Measurements from ENCODE around the gene SNAI1. TPM values are rescaled to one million over a fixed set of nuclear protein-coding genes. Genes with fewer than 3 reads are reported as not detected.

The SNAI1 gene
- total and polyA plus RNA-seq, 8 donors, result 0.31 to 2.9 (median 0.98) TPM

- TF ChIP-seq CTCF (IDR thresholded peaks at IDR 0.05), result peak; percentile 97 to 99 (median 98)
- Histone ChIP-seq H3K4me3 (peak overlapping the region in 1 of 4 donors; percentile 20), H3K9me3 (no peaks in the 10 kb centered on the region), H3K4me1 (peaks cover 0 to 7% (median 4%) of the 10 kb centered on the region in 3 donors), H3K36me3 (no peaks in the 10 kb centered on the region), H3K27ac (no peak overlapping the region), H3K27me3 (no peaks in the 10 kb centered on the region)
- no peak for FAIRE-seq
- DNase-seq, result peak in 4 of 6 donors; percentile 55 to 86 (median 66)
- intact Hi-C loops (cut with DNase I), result no loop called here
- WGBS, 2 donors, result 25 to 29% methylated on average over 26 to 37 of the region's 37 CpGs
- peak; percentile 26 to 67 (median 62) for ATAC-seq
Observed at GRCh38 chr20:49979030-49979832, 3.5 kb upstream of the SNAI1 start.

GRCh38 chr20:49980140-49981008 lies 2.4 kb upstream of the SNAI1 start:
- ATAC-seq, result no peak
- WGBS, 2 donors, result 82 to 87% methylated on average over 11 of the region's 11 CpGs
- intact Hi-C loops (cut with DNase I), result loop anchor here in 2 of 3 donors (5.0 to 10.0 kb wide), 3 partner anchors 87 to 194 kb away; partner anchors contain the start of gene PEDS1 (in 1 of the 2)
- H3K36me3 ChIP-seq, result no peaks in the 10 kb centered on the region
- H3K4me3 ChIP-seq, result no peak overlapping the region
- FAIRE-seq, result no peak
- no peaks in the 10 kb centered on the region for H3K27me3 ChIP-seq
- peaks cover 0 to 7% (median 4%) of the 10 kb centered on the region in 3 donors for H3K4me1 ChIP-seq
- no peak for TF ChIP-seq CTCF (IDR thresholded peaks at IDR 0.05)
- H3K9me3 ChIP-seq, result no peaks in the 10 kb centered on the region
- no peak overlapping the region for H3K27ac ChIP-seq
- no peak for DNase-seq

- TF ChIP-seq CTCF (IDR thresholded peaks at IDR 0.05), result no peak
- Histone ChIP-seq H3K36me3 (no peaks in the 10 kb centered on the region), H3K27ac (no peak overlapping the region), H3K9me3 (no peaks in the 10 kb centered on the region), H3K4me1 (peaks cover 0 to 7% (median 4%) of the 10 kb centered on the region in 3 donors), H3K27me3 (no peaks in the 10 kb centered on the region), H3K4me3 (no peak overlapping the region)
- no peak for FAIRE-seq
- no peak for ATAC-seq
- intact Hi-C loops (cut with DNase I), result loop anchor here in 2 of 3 donors (5.0 to 10.0 kb wide), 3 partner anchors 86 to 193 kb away; partner anchors contain the start of gene PEDS1 (in 1 of the 2)
- no peak for DNase-seq
- 83 to 89% methylated on average over 23 of the region's 23 CpGs for WGBS, 2 donors
Observed at GRCh38 chr20:49981218-49982071, 1.3 kb upstream of the SNAI1 start.

GRCh38 chr20:49982072-49982345 lies 771 bp upstream of the SNAI1 start:
- Histone ChIP-seq H3K4me1 (peaks cover 0 to 7% (median 4%) of the 10 kb centered on the region in 3 donors), H3K27ac (no peak overlapping the region), H3K27me3 (no peaks in the 10 kb centered on the region), H3K36me3 (no peaks in the 10 kb centered on the region), H3K9me3 (no peaks in the 10 kb centered on the region), H3K4me3 (peak overlapping the region in 2 of 4 donors; percentile 33 to 48)
- intact Hi-C loops (cut with DNase I), result loop anchor here in 2 of 3 donors (5.0 to 10.0 kb wide), 3 partner anchors 85 to 193 kb away; partner anchors contain the start of gene PEDS1 (in 1 of the 2)
- TF ChIP-seq CTCF (IDR thresholded peaks at IDR 0.05), result no peak
- ATAC-seq, result no peak
- no peak for DNase-seq
- no peak for FAIRE-seq
- 27 to 32% methylated on average over 12 of the region's 12 CpGs for WGBS, 2 donors
